CD4-positive, alpha-beta T cell treated with Interleukin-2 at 100 ng/mL for 4 hours (primary cell): ENCODE measurements around the gene SH3GL1.

ENCODE experiments used
- DNase-seq: peaks from one replicate; pipeline ENCODE4 v3.0.0-alpha.2; 2020; ENCODE audit warnings: low spot score

SH3GL1 gene

DNA sequence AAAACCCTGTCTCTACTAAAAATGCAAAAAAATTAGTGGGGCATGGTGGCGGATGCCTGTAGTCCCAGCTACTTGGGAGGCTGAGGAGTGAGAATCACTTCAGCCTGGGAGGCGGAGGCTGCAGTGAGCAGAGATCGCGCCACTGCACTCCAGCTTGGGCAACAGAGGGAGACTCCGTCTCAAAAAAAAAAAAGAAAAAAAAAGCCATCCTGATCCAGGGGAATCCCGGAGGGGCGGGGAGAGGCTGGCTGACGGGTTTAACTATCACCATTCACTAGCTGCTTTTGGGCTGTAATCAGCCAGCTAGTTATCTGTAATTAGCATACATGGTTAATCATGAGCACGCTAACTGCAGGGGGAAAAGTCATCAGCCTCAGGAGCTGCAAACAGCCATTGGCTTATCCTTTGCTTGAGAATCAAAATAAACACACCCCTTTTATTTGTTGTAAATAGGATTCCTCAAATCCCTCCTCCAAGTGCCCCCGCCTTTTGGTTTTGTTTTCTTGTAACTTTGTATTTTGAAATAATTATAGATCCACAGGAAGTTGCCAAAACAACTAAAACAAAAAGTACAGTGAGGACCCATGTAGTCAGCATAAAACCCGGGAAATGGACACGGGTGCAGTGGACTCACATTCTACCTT lies 86.4 kb downstream of the SH3GL1 start:
- no peak for DNase-seq
